K562 (cell line): ENCODE measurements around the gene SEMA5A. TPM values are rescaled to one million over a fixed set of nuclear protein-coding genes. Genes with fewer than 3 reads are reported as not detected.

Source experiments
- ATAC-seq: fragments of 200-7000 bp; cut with Tn5 transposase; 3 replicates; pipeline ENCODE4 v1.9.1; 2020; ENCODE audit warnings: moderate library complexity
- BruUV-seq: library from RNA; stranded (reverse); fragments of 400-500 nt; replicated peaks from 2 replicates; lab custom pipeline; 2021; lab: Mats Ljungman, UMichigan
- CTCF ChIA-PET: fragments of 300-600 bp; formaldehyde crosslinking; extraction: SDS; loops from one replicate; lab custom pipeline; 2021; ENCODE audit warnings: low intra/inter-chr PET ratio; lab: Yijun Ruan, JAX
- POLR2A ChIA-PET: fragments of 300-600, 350-650 bp; sonication (Branson Sonifier 250); formaldehyde crosslinking; extraction: SDS; loops from one replicate; lab custom pipeline; 2021; ENCODE audit warnings: antibody characterized with exemption, inconsistent platforms; lab: Yijun Ruan, JAX
- DNase-seq, 4 experiments: peaks; one replicate each; pipeline versions ENCODE4 v3.0.0 to v3.0.0-alpha.2; 2011 to 2018; ENCODE audit warnings: low spot score in 3 of 4, mixed read lengths in 3 of 4; ENCODE audit errors: extremely low read depth in 1 of 4
- FAIRE-seq: peaks from 2 replicates; lab custom pipeline; 2011; peaks lifted over from hg19 to GRCh38; lab: Jason Lieb, UNC
- H2AFZ ChIP-seq: 2 replicates; pipeline ENCODE4 v1.6.0; 2011; ENCODE audit warnings: low read depth, low read length, control low read depth, inconsistent platforms
- H3K27ac ChIP-seq: fragments of 200-600 bp; 3 replicates; pipeline ENCODE4 v1.8.0; 2011; ENCODE audit warnings: low read depth, mild to moderate bottlenecking, control low read depth, inconsistent platforms, low read length, moderate library complexity, mixed read lengths; ENCODE audit errors: extremely low read depth
- H3K27me3 ChIP-seq, 2 experiments: fragments of 300-600 bp in 1 of 2; 2 replicates in 1 of 2; 3 replicates in 1 of 2; pipeline versions ENCODE4 v1.6.0 to v1.8.0; 2011; ENCODE audit warnings: inconsistent platforms in 2 of 2, low read length in 2 of 2, mild to moderate bottlenecking in 1 of 2, mixed read lengths in 1 of 2, moderate library complexity in 1 of 2; ENCODE audit not compliant: control insufficient read depth in 2 of 2, insufficient read depth in 2 of 2
- H3K36me3 ChIP-seq: fragments of 300-600 bp; 3 replicates; pipeline ENCODE4 v1.8.0; 2011; ENCODE audit warnings: mild to moderate bottlenecking, low read length, inconsistent platforms; ENCODE audit not compliant: control insufficient read depth, insufficient read depth
- H3K4me1 ChIP-seq, 2 experiments: fragments of 200-600 bp in 1 of 2; replicated peaks in 1 of 2; 2 replicates in 1 of 2; 3 replicates in 1 of 2; pipeline versions ENCODE4 v1.5.1 to v1.8.0; 2011; ENCODE audit warnings: inconsistent platforms in 2 of 2, low read length in 2 of 2, mild to moderate bottlenecking in 1 of 2, mixed read lengths in 1 of 2, moderate library complexity in 1 of 2; ENCODE audit not compliant: control insufficient read depth in 2 of 2, insufficient read depth in 2 of 2
- H3K4me2 ChIP-seq: 2 replicates; pipeline ENCODE4 v1.6.1; 2011; ENCODE audit warnings: low read length, control low read depth, inconsistent platforms, mixed read lengths; ENCODE audit not compliant: insufficient read depth
- H3K4me3 ChIP-seq: fragments of 200-600 bp; sonication (generic), shearing (Covaris generic); 2 replicates; pipeline ENCODE4 v1.5.1; 2016; ENCODE audit warnings: control low read depth, inconsistent platforms
- H3K79me2 ChIP-seq: fragments of 200-600 bp; 3 replicates; pipeline ENCODE4 v1.8.0; 2011; ENCODE audit warnings: low read length, inconsistent platforms; ENCODE audit not compliant: control insufficient read depth, insufficient read depth
- H3K9ac ChIP-seq, 2 experiments: 2 replicates each; pipeline versions ENCODE4 v1.6.0 to v1.6.1; 2011; ENCODE audit warnings: low read depth in 2 of 2, low read length in 2 of 2, control low read depth in 1 of 2, inconsistent platforms in 1 of 2, mild to moderate bottlenecking in 1 of 2, mixed read lengths in 1 of 2; ENCODE audit not compliant: insufficient read depth in 1 of 2
- H3K9me1 ChIP-seq: one replicate; pipeline ENCODE4 v1.6.0; 2011; ENCODE audit warnings: inconsistent platforms, mild to moderate bottlenecking, low read length, moderate library complexity; ENCODE audit not compliant: control insufficient read depth, insufficient read depth
- H3K9me3 ChIP-seq: replicated peaks from 2 replicates; pipeline ENCODE4 v1.5.1; 2011; ENCODE audit warnings: low read depth, low read length, inconsistent platforms; ENCODE audit not compliant: control insufficient read depth, insufficient read depth
- H4K20me1 ChIP-seq: replicated peaks from 2 replicates; pipeline ENCODE4 v1.6.1; 2011; ENCODE audit warnings: low read length, inconsistent platforms, mixed read lengths; ENCODE audit not compliant: control insufficient read depth, insufficient read depth
- BRD4 ChIP-seq: fragments of 200-600 bp; sonication (generic); IDR thresholded peaks from 2 replicates; pipeline ENCODE4 v1.6.1; 2017; ENCODE audit warnings: inconsistent platforms
- C11orf30 ChIP-seq: fragments of 450-650 bp; IDR thresholded peaks from 2 replicates; pipeline ENCODE4 v1.6.1; 2016; ENCODE audit warnings: low read depth, mild to moderate bottlenecking
- CEBPG ChIP-seq, 3 experiments: fragments of 200-800 bp in 1 of 3; sonication (Bioruptor generic) in 1 of 3; sonication (generic) in 1 of 3; formaldehyde crosslinking in 1 of 3; IDR thresholded peaks in 2 of 3; conservative IDR thresholded peaks in 1 of 3; 2 replicates each; pipeline versions ENCODE4 v1.6.1 to v1.8.0; 2016 to 2022; ENCODE audit warnings: missing compliant biosample characterization in 2 of 3, missing genetic modification characterization in 2 of 3, mild to moderate bottlenecking in 1 of 3, missing genetic modification reagents in 1 of 3
- DNMT1 ChIP-seq: fragments of 450-650 bp; IDR thresholded peaks from 2 replicates; pipeline ENCODE4 v1.6.1; 2016; ENCODE audit warnings: antibody characterized with exemption, mild to moderate bottlenecking
- HEY1 ChIP-seq: fragments of 250-450 bp; sonication (Bioruptor Pico); IDR thresholded peaks from 2 replicates; pipeline ENCODE4 v1.5.0; 2020; ENCODE audit warnings: mild to moderate bottlenecking, moderate library complexity, borderline replicate concordance
- MYNN ChIP-seq, 2 experiments: sonication (generic); formaldehyde crosslinking in 1 of 2; IDR thresholded peaks; 2 replicates each; pipeline versions ENCODE4 v1.5.0 to v1.6.1; 2016 to 2020; ENCODE audit warnings: antibody characterized with exemption in 1 of 2, missing genetic modification reagents in 1 of 2
- NFIX ChIP-seq: fragments of 250-450 bp; sonication (Bioruptor Pico); IDR thresholded peaks from 2 replicates; pipeline ENCODE4 v1.4.0; 2020; ENCODE audit warnings: low read depth, mild to moderate bottlenecking, moderate library complexity
- RFX7 ChIP-seq: fragments of 250-450 bp; sonication (Bioruptor Pico); IDR thresholded peaks from 2 replicates; pipeline ENCODE4 v1.5.1; 2021; ENCODE audit warnings: mild to moderate bottlenecking
- TGIF2 ChIP-seq: sonication (generic); formaldehyde crosslinking; IDR thresholded peaks from 2 replicates; pipeline ENCODE4 v1.8.1; 2022; ENCODE audit warnings: mild to moderate bottlenecking, missing genetic modification reagents, moderate library complexity
- ZNF184 ChIP-seq: sonication (generic); formaldehyde crosslinking; IDR thresholded peaks from 2 replicates; pipeline ENCODE4 v1.5.0; 2020; ENCODE audit warnings: missing genetic modification reagents
- ZNF41 ChIP-seq: fragments of 250-450 bp; sonication (Bioruptor Pico); conservative IDR thresholded peaks from 2 replicates; pipeline ENCODE4 v1.4.0; 2020; ENCODE audit warnings: mild to moderate bottlenecking
- ZNF57 ChIP-seq: fragments of 450-650 bp; formaldehyde crosslinking; IDR thresholded peaks from 2 replicates; pipeline ENCODE4 v1.4.0; 2020; ENCODE audit warnings: mild to moderate bottlenecking, moderate library complexity
- WGBS: fragments of 100-300 bp; shearing (Covaris generic); methylation state at CpG from one replicate; pipeline ENCODE4 v1.1.6; 2016; ENCODE audit warnings: low coverage, mixed read lengths; ENCODE audit not compliant: insufficient coverage; ENCODE audit errors: missing lambda C conversion rate; 5-methylcytosine and 5-hydroxymethylcytosine counted together
- in situ Hi-C: fragments of 300-500 bp; cut with MboI; formaldehyde crosslinking; loops from 4 replicates; pipeline ENCODE4 v1.15.0; 2018; ENCODE audit warnings: inconsistent platforms, mixed read lengths
- intact Hi-C: fragments of 100-400 bp; cut with micrococcal nuclease; formaldehyde crosslinking; loops from 2 replicates; pipeline ENCODE4 v1.14.2; 2022
- polyA plus RNA-seq, 8 experiments: library from polyadenylated mRNA; depleted of rRNA in 4 of 8; stranded (reverse) in 5 of 8; unstranded in 3 of 8; fragments of >200 nt; fragmentation: Nextera tagmentation in 2 of 8; fragmentation: Illumina TruSeq in 1 of 8; extraction: Ambion mirVana in 2 of 8; extraction: Trizol in 1 of 8; gene quantifications; 2 replicates each; pipeline versions ENCODE4 v1.2.1 to v1.2.3, GENCODE V29; 2011 to 2014; ENCODE audit warnings: inconsistent platforms in 1 of 8, missing spikeins in 1 of 8
- total RNA-seq, 7 experiments: library from RNA; depleted of rRNA in 6 of 7; stranded (reverse); fragments of >200 nt in 6 of 7; fragmentation: Illumina TruSeq in 2 of 7; extraction: Trizol in 2 of 7; gene quantifications; 2 replicates each; pipeline versions ENCODE4 v1.2.1 to v1.2.3, GENCODE V29; 2011 to 2021; ENCODE audit warnings: low replicate concordance in 1 of 7
- TF ChIP-seq, protein P1 (sequence below): fragments of 450-650 bp; formaldehyde crosslinking; conservative IDR thresholded peaks from 2 replicates; pipeline ENCODE4 v1.4.0; 2022; ENCODE audit warnings: mild to moderate bottlenecking, missing genetic modification characterization
- TF ChIP-seq, protein P2 (sequence below): fragments of 450-650 bp; formaldehyde crosslinking; IDR thresholded peaks from 2 replicates; pipeline ENCODE4 v1.4.0; 2020; ENCODE audit warnings: mild to moderate bottlenecking, mixed read lengths

SEMA5A gene
- total and polyA plus RNA-seq, 9 of the 15 experiments (the other 6 are each of a cell fraction or from before 2014, with no cell fraction given): 0.02 TPM; not detected in 8

DNA sequence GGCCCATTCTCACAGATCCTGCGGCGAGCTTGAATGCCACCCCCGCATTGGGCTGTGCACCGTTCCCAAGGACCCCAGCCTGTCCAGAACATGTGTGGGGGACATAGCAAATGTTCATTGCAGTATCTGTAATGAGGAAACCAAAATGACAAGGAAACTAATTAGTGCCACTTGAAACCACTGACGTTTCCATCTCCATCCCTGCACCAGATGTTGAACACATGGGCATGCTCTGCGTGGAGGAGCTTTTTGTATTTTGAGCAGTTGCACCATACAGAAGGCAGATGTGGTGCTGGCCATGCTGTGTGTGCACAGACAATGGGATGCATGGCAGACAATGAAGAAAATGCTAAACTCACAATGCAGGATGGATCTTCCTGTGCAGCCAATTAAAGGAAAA, 437.7 kb downstream of the SEMA5A start:
- ATAC-seq (no peak), DNase-seq (no peak), FAIRE-seq (no peak)
- CTCF ChIA-PET: no interaction called here
- Histone ChIP-seq H4K20me1 (no peaks in the 10 kb centered on the region), H3K79me2 (no peaks in the 10 kb centered on the region), H3K4me2 (no peak overlapping the region), H3K9me3 (no peaks in the 10 kb centered on the region), H3K27me3 (no peaks in the 10 kb centered on the region), H3K27ac (no peak overlapping the region), H3K4me3 (no peak overlapping the region), H2AFZ (no peak overlapping the region), H3K36me3 (no peaks in the 10 kb centered on the region), H3K4me1 (no peaks in the 10 kb centered on the region), H3K9ac (no peak overlapping the region), H3K9me1 (no peaks in the 10 kb centered on the region)
- in situ Hi-C loops: no loop called here
- 2% methylated on average over 6 of the region's 6 CpGs for WGBS
- intact Hi-C loops: no loop called here
- no TSS peak for BruUV-seq
- no peak for TF ChIP-seq RFX7 (CRISPR knock-in tag)
- TF ChIP-seq TGIF2 (CRISPR knock-in tag): no peak
- TF ChIP-seq, protein P1, sequence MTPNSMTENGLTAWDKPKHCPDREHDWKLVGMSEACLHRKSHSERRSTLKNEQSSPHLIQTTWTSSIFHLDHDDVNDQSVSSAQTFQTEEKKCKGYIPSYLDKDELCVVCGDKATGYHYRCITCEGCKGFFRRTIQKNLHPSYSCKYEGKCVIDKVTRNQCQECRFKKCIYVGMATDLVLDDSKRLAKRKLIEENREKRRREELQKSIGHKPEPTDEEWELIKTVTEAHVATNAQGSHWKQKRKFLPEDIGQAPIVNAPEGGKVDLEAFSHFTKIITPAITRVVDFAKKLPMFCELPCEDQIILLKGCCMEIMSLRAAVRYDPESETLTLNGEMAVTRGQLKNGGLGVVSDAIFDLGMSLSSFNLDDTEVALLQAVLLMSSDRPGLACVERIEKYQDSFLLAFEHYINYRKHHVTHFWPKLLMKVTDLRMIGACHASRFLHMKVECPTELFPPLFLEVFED (CRISPR knock-in tag): no peak
- no peak for TF ChIP-seq NFIX (CRISPR knock-in tag)
- POLR2A ChIA-PET: interaction anchor here (0.7 kb wide), 1 partner anchor 553 kb away, joined by 3 read pairs; no protein-coding TSS in a partner anchor

DNA sequence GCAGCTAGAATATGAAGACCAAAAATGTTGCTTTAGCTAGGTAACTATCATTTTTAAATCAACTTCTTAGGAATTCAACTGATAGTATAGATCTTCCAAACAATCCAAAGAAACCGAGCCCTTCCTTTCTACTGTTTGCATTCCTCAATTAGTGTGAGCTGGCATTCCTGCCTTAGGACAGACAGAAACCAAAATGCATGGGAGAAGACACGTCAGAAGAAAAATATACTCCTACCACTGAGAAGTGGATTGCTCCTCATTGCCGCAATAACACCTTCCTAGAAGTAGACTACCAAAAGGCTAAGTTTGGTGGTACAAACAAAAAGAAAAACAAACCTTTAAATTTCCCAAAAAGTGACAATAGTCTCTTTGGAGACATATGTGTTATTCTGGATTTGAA, 440.0 kb downstream of the SEMA5A start:
- Histone ChIP-seq H3K36me3 (no peaks in the 10 kb centered on the region), H3K9me1 (no peaks in the 10 kb centered on the region), H3K4me1 (no peaks in the 10 kb centered on the region), H4K20me1 (no peaks in the 10 kb centered on the region), H2AFZ (no peak overlapping the region), H3K27ac (no peak overlapping the region), H3K79me2 (no peaks in the 10 kb centered on the region), H3K9ac (no peak overlapping the region), H3K9me3 (no peaks in the 10 kb centered on the region), H3K27me3 (no peaks in the 10 kb centered on the region), H3K4me2 (no peak overlapping the region), H3K4me3 (no peak overlapping the region)
- ATAC-seq: no peak
- CTCF ChIA-PET: no interaction called here
- no peak for DNase-seq
- intact Hi-C loops (no loop called here), in situ Hi-C loops (no loop called here)
- POLR2A ChIA-PET: no interaction called here
- WGBS: 0% methylated on average over 3 of the region's 3 CpGs
- no peak for FAIRE-seq
- BruUV-seq: no TSS peak
- TF ChIP-seq C11orf30: no peak
- TF ChIP-seq ZNF57 (CRISPR knock-in tag): no peak
- no peak for TF ChIP-seq ZNF41 (CRISPR knock-in tag)
- TF ChIP-seq DNMT1: no peak
- TF ChIP-seq, protein P2, sequence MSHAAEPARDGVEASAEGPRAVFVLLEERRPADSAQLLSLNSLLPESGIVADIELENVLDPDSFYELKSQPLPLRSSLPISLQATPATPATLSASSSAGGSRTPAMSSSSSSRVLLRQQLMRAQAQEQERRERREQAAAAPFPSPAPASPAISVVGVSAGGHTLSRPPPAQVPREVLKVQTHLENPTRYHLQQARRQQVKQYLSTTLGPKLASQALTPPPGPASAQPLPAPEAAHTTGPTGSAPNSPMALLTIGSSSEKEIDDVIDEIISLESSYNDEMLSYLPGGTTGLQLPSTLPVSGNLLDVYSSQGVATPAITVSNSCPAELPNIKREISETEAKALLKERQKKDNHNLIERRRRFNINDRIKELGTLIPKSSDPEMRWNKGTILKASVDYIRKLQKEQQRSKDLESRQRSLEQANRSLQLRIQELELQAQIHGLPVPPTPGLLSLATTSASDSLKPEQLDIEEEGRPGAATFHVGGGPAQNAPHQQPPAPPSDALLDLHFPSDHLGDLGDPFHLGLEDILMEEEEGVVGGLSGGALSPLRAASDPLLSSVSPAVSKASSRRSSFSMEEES (CRISPR knock-in tag): no peak
- no peak for TF ChIP-seq BRD4
- no peak for TF ChIP-seq ZNF184 (CRISPR knock-in tag)
- TF ChIP-seq HEY1: no peak
- no peak for TF ChIP-seq MYNN (IDR thresholded peaks at IDR 0.05)
- TF ChIP-seq MYNN (CRISPR knock-in tag; IDR thresholded peaks at IDR 0.05): no peak
- TF ChIP-seq CEBPG (CRISPR knock-in tag; IDR thresholded peaks at IDR 0.05): no peak
- no peak for TF ChIP-seq CEBPG (tag; conservative IDR thresholded peaks at IDR 0.05 in 1 of 2, IDR thresholded peaks at IDR 0.05 in 1 of 2)
